NCI-H446 treated with DMSO at 0.1 percent for 48 hours (cell line): ENCODE measurements around the gene HOXA4.

Experiments
- DNase-seq: peaks from one replicate; lab custom pipeline; 2025; lab: John Stamatoyannopoulos, UW

Gene HOXA4

GRCh38 chr7:27147199-27148030 is 16.9 kb upstream of the HOXA4 start, which contains the start of gene HOXA6:
Gene HOXA6 (minus strand): TSS chr7:27147774. CDS start chr7:27147749, 25 bp downstream.
- DNase-seq: no peak

- DNase-seq: no peak
Observed at GRCh38 chr7:27146491-27147198, 16.1 kb upstream of the HOXA4 start.

GRCh38 chr7:27145914-27146412 is 15.4 kb upstream of the HOXA4 start:
- DNase-seq: no peak

- no peak for DNase-seq
Observed at GRCh38 chr7:27145165-27145913, 14.8 kb upstream of the HOXA4 start.

GRCh38 chr7:27144781-27145164 is 14.2 kb upstream of the HOXA4 start:
- no peak for DNase-seq

- no peak for DNase-seq
Observed at GRCh38 chr7:27143950-27144780, 13.6 kb upstream of the HOXA4 start.

- no peak for DNase-seq
Observed at GRCh38 chr7:27143023-27143949, 12.7 kb upstream of the HOXA4 start, which contains the start of gene HOXA5. Gene HOXA5 (minus strand): TSS chr7:27143681. CDS start chr7:27143607, 74 bp downstream.

GRCh38 chr7:27142580-27143022 is 12.0 kb upstream of the HOXA4 start:
- no peak for DNase-seq

- DNase-seq: no peak
Observed at GRCh38 chr7:27141923-27142579, 11.5 kb upstream of the HOXA4 start.

GRCh38 chr7:27141137-27141922 is 10.8 kb upstream of the HOXA4 start:
- DNase-seq: no peak

GRCh38 chr7:27140126-27140857 is 9.7 kb upstream of the HOXA4 start:
- no peak for DNase-seq

GRCh38 chr7:27139334-27140125 is 9.0 kb upstream of the HOXA4 start:
- DNase-seq: no peak

- no peak for DNase-seq
Observed at GRCh38 chr7:27138985-27139333, 8.4 kb upstream of the HOXA4 start.

- DNase-seq: no peak
Observed at GRCh38 chr7:27138472-27138871, 7.9 kb upstream of the HOXA4 start.

- DNase-seq: no peak
Observed at GRCh38 chr7:27137640-27138315, 7.2 kb upstream of the HOXA4 start.

GRCh38 chr7:27134392-27134791 is 3.8 kb upstream of the HOXA4 start:
- no peak for DNase-seq
